Body of pancreas (tissue), 4 donors: ENCODE data around the gene NTRK2. TPM values are rescaled to one million over a fixed set of nuclear protein-coding genes. Genes with fewer than 3 reads are reported as not detected.

Source experiments
- ATAC-seq: fragments of 150-250 bp; one replicate; pipeline ENCODE4 v1.9.1; 2016
- DNase-seq, 4 donors: peaks; one replicate each; pipeline ENCODE4 v3.0.0-alpha.2; 2019
- H3K27ac ChIP-seq, 4 donors: fragments of 200-600 bp; sonication (generic); 1 replicate in 3 of 4; 2 replicates in 1 of 4; pipeline versions ENCODE4 v1.5.1 to v1.6.1; 2016 to 2019; ENCODE audit warnings: mild to moderate bottlenecking in 1 of 4, mixed read lengths in 1 of 4, moderate library complexity in 1 of 4
- H3K27me3 ChIP-seq, 2 donors: fragments of 200-600 bp; sonication (generic); one replicate each; pipeline ENCODE4 v1.6.0; 2016; ENCODE audit warnings: mild to moderate bottlenecking in 1 of 2
- H3K36me3 ChIP-seq, 2 donors: fragments of 200-600 bp; sonication (generic); replicated peaks in 1 of 2; 2 replicates each; pipeline ENCODE4 v1.5.1; 2016; ENCODE audit warnings: low read depth in 2 of 2; ENCODE audit not compliant: insufficient read depth in 1 of 2
- H3K4me1 ChIP-seq: fragments of 200-600 bp; sonication (generic); one replicate; pipeline ENCODE4 v1.6.0; 2016
- H3K4me3 ChIP-seq, 2 donors: fragments of 200-600 bp; sonication (generic); 1 replicate in 1 of 2; 2 replicates in 1 of 2; pipeline ENCODE4 v1.5.1; 2016 to 2019
- H3K9me3 ChIP-seq, 3 donors: fragments of 200-600 bp; sonication (generic); 1 replicate in 2 of 3; 2 replicates in 1 of 3; pipeline ENCODE4 v1.5.1; 2016
- POLR2A ChIP-seq, 3 donors: fragments of 450-650 bp; IDR thresholded peaks; one replicate each; pipeline ENCODE4 v1.6.1; 2016; ENCODE audit warnings: antibody characterized with exemption in 3 of 3, mild to moderate bottlenecking in 2 of 3
- whole genome bisulfite sequencing, 2 donors: methylation state at CpG; one replicate each; pipeline ENCODE4 v1.1.5; 2017; 5-methylcytosine and 5-hydroxymethylcytosine counted together
- intact Hi-C: fragments of 100-400 bp; cut with DNase I; formaldehyde crosslinking; loops from one replicate; pipeline ENCODE4 v1.15.1; 2023
- total RNA-seq, 2 donors: library from RNA; depleted of rRNA; stranded (reverse); fragments of >200 nt; gene quantifications; one replicate each; pipeline ENCODE4 v1.1.0, GENCODE V29; 2016
- TF ChIP-seq, protein P1 (sequence below), 7 experiments: fragments of 450-650 bp in 4 of 7; fragments of 200-600 bp in 3 of 7; sonication (generic) in 3 of 7; IDR thresholded peaks; one replicate each; pipeline ENCODE4 v1.5.1; 2016 to 2019; ENCODE audit warnings: antibody characterized with exemption in 7 of 7

Gene NTRK2
- total RNA-seq, 2 donors from 2014 or later = 20.5 to 37.9 TPM

GRCh38 chr9:84691634-84692033 is 22.1 kb downstream of the NTRK2 start:
- Histone ChIP-seq H3K27ac (no peak overlapping the region), H3K36me3 (no peaks in the 10 kb centered on the region), H3K4me3 (no peak overlapping the region), H3K27me3 (no peaks in the 10 kb centered on the region), H3K9me3 (no peaks in the 10 kb centered on the region), H3K4me1 (no peaks in the 10 kb centered on the region)
- DNase-seq = no peak
- intact Hi-C loops = no loop called here
- no peak for TF ChIP-seq POLR2A (IDR thresholded peaks at IDR 0.05)
- TF ChIP-seq, protein P1, sequence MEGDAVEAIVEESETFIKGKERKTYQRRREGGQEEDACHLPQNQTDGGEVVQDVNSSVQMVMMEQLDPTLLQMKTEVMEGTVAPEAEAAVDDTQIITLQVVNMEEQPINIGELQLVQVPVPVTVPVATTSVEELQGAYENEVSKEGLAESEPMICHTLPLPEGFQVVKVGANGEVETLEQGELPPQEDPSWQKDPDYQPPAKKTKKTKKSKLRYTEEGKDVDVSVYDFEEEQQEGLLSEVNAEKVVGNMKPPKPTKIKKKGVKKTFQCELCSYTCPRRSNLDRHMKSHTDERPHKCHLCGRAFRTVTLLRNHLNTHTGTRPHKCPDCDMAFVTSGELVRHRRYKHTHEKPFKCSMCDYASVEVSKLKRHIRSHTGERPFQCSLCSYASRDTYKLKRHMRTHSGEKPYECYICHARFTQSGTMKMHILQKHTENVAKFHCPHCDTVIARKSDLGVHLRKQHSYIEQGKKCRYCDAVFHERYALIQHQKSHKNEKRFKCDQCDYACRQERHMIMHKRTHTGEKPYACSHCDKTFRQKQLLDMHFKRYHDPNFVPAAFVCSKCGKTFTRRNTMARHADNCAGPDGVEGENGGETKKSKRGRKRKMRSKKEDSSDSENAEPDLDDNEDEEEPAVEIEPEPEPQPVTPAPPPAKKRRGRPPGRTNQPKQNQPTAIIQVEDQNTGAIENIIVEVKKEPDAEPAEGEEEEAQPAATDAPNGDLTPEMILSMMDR (IDR thresholded peaks at IDR 0.05) = no peak
- ATAC-seq = no peak
- WGBS, 2 donors = 72 to 80% methylated on average over 4 to 5 of the region's 5 CpGs

- 53 to 61% methylated on average over 3 of the region's 3 CpGs for WGBS, 2 donors
- ATAC-seq (no peak), DNase-seq (no peak)
- TF ChIP-seq, protein P1 (IDR thresholded peaks at IDR 0.05) = no peak
- TF ChIP-seq POLR2A (IDR thresholded peaks at IDR 0.05) = no peak
- Histone ChIP-seq H3K27ac (no peak overlapping the region), H3K27me3 (no peaks in the 10 kb centered on the region), H3K4me3 (no peak overlapping the region), H3K4me1 (no peaks in the 10 kb centered on the region), H3K9me3 (no peaks in the 10 kb centered on the region), H3K36me3 (no peaks in the 10 kb centered on the region)
- intact Hi-C loops = no loop called here
Observed at GRCh38 chr9:84694248-84694647, 24.7 kb downstream of the NTRK2 start.

DNA sequence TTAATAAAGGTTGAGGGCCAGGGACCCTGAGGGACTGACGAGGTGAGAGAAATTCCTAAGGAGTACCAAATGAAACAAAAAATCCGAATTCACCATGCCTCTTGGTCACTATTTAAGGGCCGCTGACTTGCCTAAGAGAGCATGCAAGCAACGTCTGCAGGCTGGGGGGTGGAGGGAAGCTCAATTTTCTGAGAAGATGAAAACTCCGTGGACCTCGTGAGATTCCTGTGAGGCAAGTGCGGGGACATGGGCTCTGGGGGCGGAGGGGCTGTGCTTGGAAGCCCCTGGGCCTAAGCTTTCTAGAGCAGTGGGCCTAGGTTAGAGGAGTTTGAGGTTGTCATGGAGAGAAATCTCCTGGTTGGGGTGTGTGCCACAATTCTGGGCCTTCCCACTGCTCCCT is 27.5 kb downstream of the NTRK2 start:
- intact Hi-C loops = no loop called here
- ATAC-seq = no peak
- WGBS, 2 donors = 65 to 66% methylated on average over 7 to 8 of the region's 8 CpGs
- Histone ChIP-seq H3K27me3 (no peaks in the 10 kb centered on the region), H3K4me1 (no peaks in the 10 kb centered on the region), H3K36me3 (no peaks in the 10 kb centered on the region), H3K4me3 (no peak overlapping the region), H3K27ac (no peak overlapping the region), H3K9me3 (no peaks in the 10 kb centered on the region)
- TF ChIP-seq, protein P1 (IDR thresholded peaks at IDR 0.05) = no peak
- no peak for TF ChIP-seq POLR2A (IDR thresholded peaks at IDR 0.05)
- no peak for DNase-seq

DNA sequence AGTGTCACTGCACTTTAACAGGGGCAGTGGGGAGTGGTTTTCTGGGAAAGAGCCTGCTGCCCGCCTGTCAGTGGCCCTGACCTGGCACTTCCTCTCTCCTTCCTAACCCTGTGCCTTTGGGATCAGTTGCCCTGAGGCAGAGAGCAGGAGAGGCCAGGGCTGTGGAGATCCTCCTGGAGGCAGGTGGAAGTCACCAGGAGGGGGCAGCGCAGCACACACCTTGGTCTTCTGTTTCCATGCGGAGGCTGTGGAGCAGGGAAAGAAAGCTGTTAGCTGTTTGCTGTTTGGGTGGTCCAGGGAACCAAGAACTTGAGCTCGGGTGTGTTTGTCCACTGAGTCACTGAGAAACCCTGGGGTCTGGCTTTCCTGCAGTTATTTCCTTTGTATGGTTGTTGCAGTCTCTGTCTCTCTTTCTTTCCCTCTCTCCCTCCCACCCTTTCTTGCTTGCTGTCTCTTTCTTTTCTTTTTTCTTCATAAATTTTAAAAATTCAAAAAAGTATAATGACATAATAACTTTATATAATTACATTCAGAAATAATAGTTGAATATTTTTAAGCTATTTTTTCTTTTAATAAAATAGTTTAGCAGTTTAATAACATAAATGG is 28.1 kb downstream of the NTRK2 start:
- Histone ChIP-seq H3K4me3 (no peak overlapping the region), H3K27me3 (no peaks in the 10 kb centered on the region), H3K36me3 (no peaks in the 10 kb centered on the region), H3K4me1 (no peaks in the 10 kb centered on the region), H3K27ac (no peak overlapping the region), H3K9me3 (no peaks in the 10 kb centered on the region)
- TF ChIP-seq, protein P1 (IDR thresholded peaks at IDR 0.05) = peak; percentile 52 to 67 (median 62)
- TF ChIP-seq POLR2A (IDR thresholded peaks at IDR 0.05) = no peak
- peak; percentile 67 to 76 (median 72) for DNase-seq
- ATAC-seq = peak; percentile 72
- 8 to 28% methylated on average over 4 of the region's 4 CpGs for WGBS, 2 donors
- intact Hi-C loops = no loop called here

GRCh38 chr9:84698323-84698722 is 28.8 kb downstream of the NTRK2 start:
- TF ChIP-seq, protein P1 (IDR thresholded peaks at IDR 0.05) = no peak
- TF ChIP-seq POLR2A (IDR thresholded peaks at IDR 0.05) = no peak
- H3K4me1 ChIP-seq = no peaks in the 10 kb centered on the region
- no peak for ATAC-seq
- DNase-seq = no peak
- H3K27me3 ChIP-seq = no peaks in the 10 kb centered on the region
- no peak overlapping the region for H3K4me3 ChIP-seq
- no peak overlapping the region for H3K27ac ChIP-seq
- 56 to 59% methylated on average over 2 of the region's 2 CpGs for WGBS, 2 donors
- intact Hi-C loops = no loop called here
- H3K9me3 ChIP-seq = no peaks in the 10 kb centered on the region
- no peaks in the 10 kb centered on the region for H3K36me3 ChIP-seq
